COR-L47 (cell line): ENCODE results near the gene CDYL.
"Not testable (repeated sequence)": the region's sequence is repeated elsewhere in the genome, so short reads cannot be mapped to it uniquely, and the experiment has no call there.

ENCODE experiments used
- DNase-seq: peaks from one replicate; lab custom pipeline; 2025; lab: John Stamatoyannopoulos, UW

Gene CDYL

GRCh38 chr6:4844108-4844507, 67.9 kb downstream of the CDYL start:
- no peak for DNase-seq

GRCh38 chr6:4846387-4846786, 70.2 kb downstream of the CDYL start:
- no peak for DNase-seq

- no peak for DNase-seq
Observed at GRCh38 chr6:4848382-4849068, 72.3 kb downstream of the CDYL start.

GRCh38 chr6:4849226-4850022, 73.2 kb downstream of the CDYL start:
- DNase-seq, result no peak

GRCh38 chr6:4851035-4851434, 74.8 kb downstream of the CDYL start:
- DNase-seq, result no peak

GRCh38 chr6:4852186-4852585, 76.0 kb downstream of the CDYL start:
- DNase-seq, result not testable (repeated sequence)

- no peak for DNase-seq
Observed at GRCh38 chr6:4852938-4853337, 76.7 kb downstream of the CDYL start.

- no peak for DNase-seq
Observed at GRCh38 chr6:4853349-4853748, 77.1 kb downstream of the CDYL start.

- DNase-seq, result no peak
Observed at GRCh38 chr6:4853782-4854511, 77.7 kb downstream of the CDYL start.

GRCh38 chr6:4856785-4857184, 80.6 kb downstream of the CDYL start:
- DNase-seq, result no peak

- peak; percentile 13 for DNase-seq
Observed at GRCh38 chr6:4858194-4859015, 82.2 kb downstream of the CDYL start.

GRCh38 chr6:4860387-4860786, 84.2 kb downstream of the CDYL start:
- no peak for DNase-seq

- DNase-seq, result no peak
Observed at GRCh38 chr6:4861564-4861963, 85.4 kb downstream of the CDYL start.

GRCh38 chr6:4864519-4864918, 88.3 kb downstream of the CDYL start:
- DNase-seq, result no peak

- DNase-seq, result not testable (repeated sequence)
Observed at GRCh38 chr6:4865006-4865405, 88.8 kb downstream of the CDYL start.

GRCh38 chr6:4870821-4871494, 94.8 kb downstream of the CDYL start:
- no peak for DNase-seq

GRCh38 chr6:4871825-4872224, 95.6 kb downstream of the CDYL start:
- DNase-seq, result no peak

- no peak for DNase-seq
Observed at GRCh38 chr6:4872841-4873240, 96.6 kb downstream of the CDYL start.

- no peak for DNase-seq
Observed at GRCh38 chr6:4873928-4874327, 97.7 kb downstream of the CDYL start.

GRCh38 chr6:4879741-4880275, 103.6 kb downstream of the CDYL start:
- DNase-seq, result no peak

- no peak for DNase-seq
Observed at GRCh38 chr6:4880363-4880762, 104.2 kb downstream of the CDYL start.
